Activated CD8-positive, alpha-beta memory T cell treated with anti-CD3 and anti-CD28 coated beads, Interleukin-2, amount 50 U/mL, for 4 hours (primary cell): ENCODE data around the gene EPHB3.

ENCODE experiments used
- DNase-seq: peaks from one replicate; pipeline ENCODE4 v3.0.0-alpha.2; 2020

The EPHB3 gene

GRCh38 chr3:184564685-184565385 is 3.2 kb downstream of the EPHB3 start:
- DNase-seq, result no peak

DNA sequence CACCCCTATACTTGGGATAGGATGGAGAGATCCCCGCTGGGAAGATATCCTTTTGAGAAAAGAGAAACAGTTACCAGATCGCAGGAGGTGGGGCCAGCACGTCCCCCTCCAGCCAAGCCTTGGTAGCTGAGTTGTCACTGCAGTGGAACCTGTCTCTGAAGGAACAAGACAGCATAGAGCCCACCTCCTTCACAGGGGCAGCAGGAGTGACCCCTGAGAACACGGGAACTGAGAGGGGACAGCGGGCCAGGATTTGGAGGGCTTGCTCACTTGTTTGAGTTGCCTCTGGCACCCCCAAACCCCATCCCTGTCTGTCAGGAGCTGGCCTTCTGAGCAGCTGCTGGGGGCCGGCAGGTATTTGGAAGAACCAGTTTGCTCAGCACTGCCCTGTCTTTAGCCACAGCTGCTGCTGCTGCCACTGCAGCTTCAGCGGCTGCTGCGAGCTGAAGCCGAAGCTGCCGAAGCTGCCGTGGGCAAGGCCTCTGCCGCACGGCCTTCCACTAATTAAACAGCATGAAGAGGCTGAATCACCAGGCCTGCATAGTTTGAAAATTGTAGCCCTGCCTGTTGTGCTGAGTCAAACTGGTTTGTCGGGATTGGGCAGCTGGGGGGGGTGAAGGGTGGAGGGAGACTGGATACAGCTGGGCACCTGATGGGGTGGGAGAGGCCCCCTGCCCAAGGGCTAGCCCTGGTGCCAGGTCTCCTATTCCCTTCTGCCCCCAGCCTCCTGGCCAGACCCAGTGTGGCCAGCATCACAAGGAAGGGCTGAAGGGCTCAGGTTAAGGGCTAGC is 4.0 kb downstream of the EPHB3 start:
- no peak for DNase-seq

- no peak for DNase-seq
Observed at GRCh38 chr3:184566441-184567414, 5.1 kb downstream of the EPHB3 start.

- DNase-seq, result no peak
Observed at GRCh38 chr3:184567946-184568559, 6.5 kb downstream of the EPHB3 start.

DNA sequence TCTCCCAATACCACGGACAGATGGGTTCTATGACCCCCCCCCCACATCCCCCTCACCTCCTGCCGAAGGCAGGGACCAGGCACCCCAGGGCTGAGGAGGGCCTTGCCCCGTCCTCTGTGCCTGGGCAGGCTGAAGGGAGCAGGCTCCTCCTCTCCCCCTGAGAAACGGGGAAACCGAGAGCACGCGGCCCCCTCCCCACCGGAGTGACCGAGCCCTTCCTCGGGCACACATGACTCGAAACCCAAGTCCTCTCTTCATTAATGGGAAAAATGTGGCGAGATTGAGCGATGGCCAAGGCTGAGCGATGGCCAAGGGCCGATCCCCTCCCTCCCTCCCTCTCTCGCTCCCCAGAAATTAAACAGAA is 7.0 kb downstream of the EPHB3 start:
- no peak for DNase-seq

- peak; percentile 25 for DNase-seq
Observed at GRCh38 chr3:184568924-184569829, 7.6 kb downstream of the EPHB3 start.

- DNase-seq, result no peak
Observed at GRCh38 chr3:184570035-184570434, 8.4 kb downstream of the EPHB3 start.

- no peak for DNase-seq
Observed at GRCh38 chr3:184570489-184570888, 8.9 kb downstream of the EPHB3 start.

GRCh38 chr3:184571750-184572377 is 10.3 kb downstream of the EPHB3 start:
- no peak for DNase-seq

GRCh38 chr3:184572633-184573270 is 11.2 kb downstream of the EPHB3 start:
- DNase-seq, result no peak

DNA sequence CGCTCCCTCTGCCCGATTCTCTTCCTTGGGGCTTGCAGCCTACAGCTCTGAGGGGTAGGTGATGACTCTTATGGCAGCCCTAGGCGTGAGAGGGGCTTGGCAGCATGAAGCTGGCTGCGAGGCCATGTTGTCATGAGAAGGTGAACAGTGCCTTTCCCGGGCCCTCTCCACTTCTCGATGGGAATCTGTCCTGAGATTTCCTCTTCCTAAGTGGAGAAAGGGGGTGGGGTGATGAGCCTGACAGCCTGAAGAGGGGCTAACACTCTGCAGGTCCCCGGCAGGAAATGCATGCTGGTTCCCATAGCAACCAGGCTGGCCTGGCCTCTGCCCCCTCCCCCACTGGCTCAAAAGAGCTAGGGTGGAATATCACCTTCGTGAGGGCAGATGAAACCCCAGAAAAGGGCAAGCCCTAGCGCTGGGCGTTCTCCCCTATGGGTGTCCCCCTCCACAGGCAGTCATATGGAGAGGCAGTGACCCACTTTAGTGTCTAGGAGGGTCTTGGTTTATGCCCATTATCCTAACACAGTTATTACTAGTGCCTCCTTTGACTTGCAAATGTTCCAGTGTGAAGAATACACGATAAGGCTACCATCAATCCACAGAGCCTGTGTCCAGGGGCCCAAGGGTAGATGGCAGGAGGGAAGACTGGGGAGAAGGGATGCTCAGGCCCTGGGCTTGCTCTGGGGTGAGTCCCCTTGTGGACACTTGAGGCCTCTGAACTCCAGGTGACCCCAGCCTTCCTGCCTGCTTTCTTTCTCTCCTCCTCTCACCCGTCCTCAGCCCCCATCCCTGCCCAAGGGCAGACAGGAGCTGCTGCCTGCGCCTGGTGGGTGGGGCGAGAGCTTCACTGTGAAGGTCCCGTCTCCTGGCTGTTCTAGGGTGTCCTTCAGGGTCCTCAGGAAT is 13.2 kb downstream of the EPHB3 start:
- no peak for DNase-seq

- DNase-seq, result no peak
Observed at GRCh38 chr3:184575701-184576100, 14.1 kb downstream of the EPHB3 start.

- DNase-seq, result no peak
Observed at GRCh38 chr3:184576457-184577240, 15.1 kb downstream of the EPHB3 start.

DNA sequence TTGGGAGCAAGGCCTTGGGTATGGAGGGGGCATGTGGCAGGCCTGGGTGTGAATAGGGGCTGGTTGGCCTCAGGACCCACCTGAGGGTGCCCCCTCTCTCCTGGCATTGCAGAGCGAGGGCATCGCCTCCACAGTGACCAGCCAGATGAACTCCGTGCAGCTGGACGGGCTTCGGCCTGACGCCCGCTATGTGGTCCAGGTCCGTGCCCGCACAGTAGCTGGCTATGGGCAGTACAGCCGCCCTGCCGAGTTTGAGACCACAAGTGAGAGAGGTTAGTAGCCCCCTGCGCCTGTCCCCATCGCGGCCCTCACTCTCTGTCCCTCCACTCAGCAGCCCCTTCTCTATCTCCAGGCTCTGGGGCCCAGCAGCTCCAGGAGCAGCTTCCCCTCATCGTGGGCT is 16.0 kb downstream of the EPHB3 start:
- DNase-seq, result no peak

DNA sequence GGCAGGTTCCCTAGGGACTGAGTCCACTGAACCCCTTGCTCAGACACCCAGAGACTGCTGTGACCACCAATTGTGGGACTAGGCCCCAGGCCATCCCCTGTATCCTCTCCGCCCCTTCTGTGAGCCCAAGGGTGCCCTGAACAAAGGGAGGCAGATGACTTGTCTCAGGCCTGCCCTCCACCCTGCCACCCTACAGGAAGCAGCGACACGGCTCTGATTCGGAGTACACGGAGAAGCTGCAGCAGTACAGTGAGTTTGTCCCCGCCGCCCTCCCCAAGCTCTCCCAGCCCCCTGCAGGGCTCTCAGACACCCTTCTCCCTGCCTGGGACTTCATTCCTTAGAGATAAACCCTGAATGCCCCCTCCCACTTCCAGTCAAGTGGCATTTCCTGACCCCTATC is 16.6 kb downstream of the EPHB3 start:
- DNase-seq, result no peak

DNA sequence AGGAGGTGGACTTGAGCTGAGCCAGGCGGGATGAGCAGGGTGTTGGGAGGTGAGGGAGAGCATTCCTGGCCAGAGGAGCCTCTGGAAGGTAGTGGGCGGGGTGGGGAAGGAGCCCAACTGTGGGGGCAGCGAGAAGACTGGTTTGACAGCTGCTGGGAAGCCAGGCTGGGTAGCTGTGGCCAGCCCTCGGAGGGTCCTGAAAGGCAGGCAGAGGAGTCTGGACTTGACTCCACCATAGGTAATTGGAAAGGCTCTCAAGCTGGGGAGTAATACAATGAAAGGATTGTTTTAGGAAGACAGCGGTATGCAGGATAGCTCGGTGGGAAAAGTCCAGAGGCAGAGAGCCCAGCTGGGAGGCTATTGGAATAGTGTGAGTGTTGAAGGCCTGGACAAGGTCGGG is 17.2 kb downstream of the EPHB3 start:
- DNase-seq, result no peak

DNA sequence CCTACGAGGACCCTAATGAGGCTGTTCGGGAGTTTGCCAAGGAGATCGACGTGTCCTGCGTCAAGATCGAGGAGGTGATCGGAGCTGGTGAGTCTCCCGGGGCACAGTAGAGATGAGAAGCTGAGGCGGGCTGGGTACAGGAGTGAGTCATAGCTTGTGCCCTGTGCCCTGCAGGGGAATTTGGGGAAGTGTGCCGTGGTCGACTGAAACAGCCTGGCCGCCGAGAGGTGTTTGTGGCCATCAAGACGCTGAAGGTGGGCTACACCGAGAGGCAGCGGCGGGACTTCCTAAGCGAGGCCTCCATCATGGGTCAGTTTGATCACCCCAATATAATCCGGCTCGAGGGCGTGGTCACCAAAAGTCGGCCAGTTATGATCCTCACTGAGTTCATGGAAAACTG is 17.9 kb downstream of the EPHB3 start:
- DNase-seq, result no peak

DNA sequence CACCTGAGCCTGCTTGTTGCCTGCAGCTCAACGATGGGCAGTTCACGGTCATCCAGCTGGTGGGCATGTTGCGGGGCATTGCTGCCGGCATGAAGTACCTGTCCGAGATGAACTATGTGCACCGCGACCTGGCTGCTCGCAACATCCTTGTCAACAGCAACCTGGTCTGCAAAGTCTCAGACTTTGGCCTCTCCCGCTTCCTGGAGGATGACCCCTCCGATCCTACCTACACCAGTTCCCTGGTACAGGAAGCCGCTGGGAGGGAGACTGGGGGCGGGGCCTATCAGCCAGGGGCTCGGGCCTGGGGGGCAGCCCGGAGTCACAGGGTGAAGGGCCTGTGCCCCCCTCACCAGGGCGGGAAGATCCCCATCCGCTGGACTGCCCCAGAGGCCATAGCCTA is 18.8 kb downstream of the EPHB3 start:
- no peak for DNase-seq

GRCh38 chr3:184581331-184581855 is 19.8 kb downstream of the EPHB3 start:
- DNase-seq, result no peak
